Activated CD8-positive, alpha-beta T cell treated with anti-CD3 and anti-CD28 coated beads for 36 hours (primary cell): ENCODE data around the gene OTUD5. TPM values are rescaled to one million over a fixed set of nuclear protein-coding genes. Genes with fewer than 3 reads are reported as not detected.

ENCODE experiments used
- ATAC-seq: fragments of 200-7000 bp; cut with Tn5 transposase; one replicate; pipeline ENCODE4 v1.10.0; 2021; ENCODE audit warnings: mild to moderate bottlenecking, moderate library complexity
- CTCF ChIA-PET: fragments of 350-600 bp; sonication (Branson Sonifier 250); formaldehyde crosslinking; loops from one replicate; lab custom pipeline; 2021; ENCODE audit warnings: antibody characterized with exemption; lab: Charles Lee
- POLR2A ChIA-PET: fragments of 350-600 bp; sonication (Branson Sonifier 250); formaldehyde crosslinking; loops from one replicate; lab custom pipeline; 2021; ENCODE audit warnings: antibody characterized with exemption; lab: Charles Lee
- DNase-seq: peaks from one replicate; pipeline ENCODE4 v3.0.0-alpha.2; 2020
- H3K27ac Mint-ChIP-seq: one replicate; pipeline ENCODE4 v1.8.0; 2021; ENCODE audit warnings: mild to moderate bottlenecking, mixed read lengths
- H3K27me3 Mint-ChIP-seq: one replicate; pipeline ENCODE4 v1.8.0; 2021; ENCODE audit warnings: mixed read lengths
- H3K36me3 Mint-ChIP-seq: one replicate; pipeline ENCODE4 v1.8.0; 2021; ENCODE audit warnings: low read depth, mixed read lengths
- H3K4me1 Mint-ChIP-seq: one replicate; pipeline ENCODE4 v1.8.0; 2021; ENCODE audit warnings: low read depth, mixed read lengths
- H3K4me3 Mint-ChIP-seq: one replicate; pipeline ENCODE4 v1.8.0; 2021; ENCODE audit warnings: mild to moderate bottlenecking, moderate library complexity, mixed read lengths
- H3K9me3 Mint-ChIP-seq: one replicate; pipeline ENCODE4 v1.8.0; 2021; ENCODE audit warnings: mixed read lengths
- intact Hi-C: fragments of 100-400 bp; cut with micrococcal nuclease; formaldehyde crosslinking; loops from one replicate; pipeline ENCODE4 v1.10.0; 2022
- total RNA-seq, 2 experiments: library from RNA; stranded (reverse); gene quantifications; one replicate each; pipeline ENCODE4 v1.2.3, GENCODE V29; 2021
- TF ChIP-seq, protein P1 (sequence below): fragments of 200-600 bp; IDR thresholded peaks from one replicate; pipeline ENCODE4 v1.8.0; 2022; ENCODE audit warnings: antibody characterized with exemption, mild to moderate bottlenecking

Gene OTUD5
- total RNA-seq, 2 experiments from 2014 or later: 50.6 to 51.5 TPM

GRCh38 chrX:48996969-48997368 lies 39.6 kb upstream of the OTUD5 start:
- Mint-ChIP-seq H3K9me3 (no peaks in the 10 kb centered on the region), H3K27me3 (no peaks in the 10 kb centered on the region), H3K4me1 (peaks cover 43% of the 10 kb centered on the region), H3K36me3 (peaks cover 49% of the 10 kb centered on the region), H3K27ac (no peak overlapping the region), H3K4me3 (no peak overlapping the region)
- POLR2A ChIA-PET: no interaction called here
- DNase-seq: no peak
- CTCF ChIA-PET: no interaction called here
- intact Hi-C loops: no loop called here
- TF ChIP-seq, protein P1, sequence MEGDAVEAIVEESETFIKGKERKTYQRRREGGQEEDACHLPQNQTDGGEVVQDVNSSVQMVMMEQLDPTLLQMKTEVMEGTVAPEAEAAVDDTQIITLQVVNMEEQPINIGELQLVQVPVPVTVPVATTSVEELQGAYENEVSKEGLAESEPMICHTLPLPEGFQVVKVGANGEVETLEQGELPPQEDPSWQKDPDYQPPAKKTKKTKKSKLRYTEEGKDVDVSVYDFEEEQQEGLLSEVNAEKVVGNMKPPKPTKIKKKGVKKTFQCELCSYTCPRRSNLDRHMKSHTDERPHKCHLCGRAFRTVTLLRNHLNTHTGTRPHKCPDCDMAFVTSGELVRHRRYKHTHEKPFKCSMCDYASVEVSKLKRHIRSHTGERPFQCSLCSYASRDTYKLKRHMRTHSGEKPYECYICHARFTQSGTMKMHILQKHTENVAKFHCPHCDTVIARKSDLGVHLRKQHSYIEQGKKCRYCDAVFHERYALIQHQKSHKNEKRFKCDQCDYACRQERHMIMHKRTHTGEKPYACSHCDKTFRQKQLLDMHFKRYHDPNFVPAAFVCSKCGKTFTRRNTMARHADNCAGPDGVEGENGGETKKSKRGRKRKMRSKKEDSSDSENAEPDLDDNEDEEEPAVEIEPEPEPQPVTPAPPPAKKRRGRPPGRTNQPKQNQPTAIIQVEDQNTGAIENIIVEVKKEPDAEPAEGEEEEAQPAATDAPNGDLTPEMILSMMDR: no peak
- no peak for ATAC-seq

DNA sequence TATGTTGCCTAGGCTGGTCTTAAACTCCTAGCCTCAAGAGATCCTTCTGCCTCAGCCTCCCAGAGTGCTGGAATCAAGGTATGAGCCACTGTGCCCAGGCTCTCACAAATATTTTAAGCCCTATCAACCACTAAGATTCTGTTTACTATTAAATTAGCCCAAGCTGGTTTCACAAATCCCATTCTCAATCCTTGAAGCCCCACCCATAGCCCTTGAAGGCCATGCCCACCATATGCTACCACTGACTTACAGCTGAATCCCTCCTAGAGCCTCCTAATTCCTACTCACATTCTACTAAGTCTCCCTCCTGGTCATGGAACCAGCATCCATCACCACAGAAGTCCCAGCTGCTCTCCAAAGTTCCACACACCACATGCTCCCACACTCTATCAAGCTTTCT lies 34.9 kb upstream of the OTUD5 start:
- peaks cover 28% of the 10 kb centered on the region for H3K36me3 Mint-ChIP-seq
- H3K4me1 Mint-ChIP-seq: peaks cover 11% of the 10 kb centered on the region
- DNase-seq (no peak), ATAC-seq (no peak)
- H3K27me3 Mint-ChIP-seq: no peaks in the 10 kb centered on the region
- intact Hi-C loops: no loop called here
- ChIA-PET CTCF (no interaction called here), POLR2A (interaction anchor here (0.7 to 1.2 kb wide), 2 partner anchors 10 to 946 kb away, joined by 3 read pairs; partner anchors contain the start of gene GRIPAP1)
- no peaks in the 10 kb centered on the region for H3K9me3 Mint-ChIP-seq
- no peak overlapping the region for H3K27ac Mint-ChIP-seq
- no peak overlapping the region for H3K4me3 Mint-ChIP-seq
- TF ChIP-seq, protein P1: no peak

- intact Hi-C loops: no loop called here
- DNase-seq (no peak), ATAC-seq (no peak)
- no peaks in the 10 kb centered on the region for H3K27me3 Mint-ChIP-seq
- no peak overlapping the region for H3K27ac Mint-ChIP-seq
- TF ChIP-seq, protein P1: no peak
- peaks cover 21% of the 10 kb centered on the region for H3K36me3 Mint-ChIP-seq
- no peak overlapping the region for H3K4me3 Mint-ChIP-seq
- ChIA-PET POLR2A (no interaction called here), CTCF (no interaction called here)
- no peaks in the 10 kb centered on the region for H3K4me1 Mint-ChIP-seq
- no peaks in the 10 kb centered on the region for H3K9me3 Mint-ChIP-seq
Measured at GRCh38 chrX:48989483-48989882, 32.1 kb upstream of the OTUD5 start.

DNA sequence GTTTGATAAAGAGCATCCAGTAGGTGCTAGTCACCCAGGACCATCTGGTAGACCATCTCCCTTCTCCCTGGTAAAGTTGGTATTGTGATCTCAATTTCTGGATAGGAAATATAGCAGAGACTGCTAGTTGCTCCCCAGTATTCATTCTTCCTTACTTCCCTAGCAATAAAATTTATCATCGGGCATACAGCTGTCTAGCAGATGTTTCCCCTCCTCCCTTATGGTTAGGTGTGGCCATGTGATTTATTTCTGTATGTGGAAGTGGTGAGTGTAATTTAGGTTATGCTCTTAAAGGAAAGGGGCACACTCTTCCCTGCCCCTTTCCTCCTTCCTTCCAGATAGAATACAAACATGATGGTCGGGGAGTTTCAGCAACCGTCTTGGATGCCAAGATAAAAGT lies 26.5 kb upstream of the OTUD5 start:
- H3K27me3 Mint-ChIP-seq: no peaks in the 10 kb centered on the region
- no peaks in the 10 kb centered on the region for H3K9me3 Mint-ChIP-seq
- ATAC-seq: no peak
- no peak overlapping the region for H3K27ac Mint-ChIP-seq
- intact Hi-C loops: no loop called here
- H3K4me3 Mint-ChIP-seq: no peak overlapping the region
- ChIA-PET POLR2A (no interaction called here), CTCF (no interaction called here)
- DNase-seq: no peak
- H3K36me3 Mint-ChIP-seq: peaks cover 26% of the 10 kb centered on the region
- no peaks in the 10 kb centered on the region for H3K4me1 Mint-ChIP-seq
- TF ChIP-seq, protein P1: no peak

- Mint-ChIP-seq H3K4me1 (no peaks in the 10 kb centered on the region), H3K36me3 (peaks cover 25% of the 10 kb centered on the region), H3K4me3 (no peak overlapping the region), H3K27me3 (no peaks in the 10 kb centered on the region), H3K9me3 (no peaks in the 10 kb centered on the region), H3K27ac (no peak overlapping the region)
- intact Hi-C loops: no loop called here
- ChIA-PET CTCF (no interaction called here), POLR2A (no interaction called here)
- DNase-seq (no peak), ATAC-seq (no peak)
- TF ChIP-seq, protein P1: no peak
Measured at GRCh38 chrX:48983081-48983480, 25.7 kb upstream of the OTUD5 start.
